ENCODE results near the gene STX4.

Gene STX4

GRCh38 chr16:31029272-31029671, 4.1 kb upstream of the STX4 start:
- H3K36me3 ChIP-seq (ENCODE audit: insufficient read depth, low read length): no peaks in the 10 kb centered on the region
- H3K4me3 ChIP-seq (ENCODE audit: low read depth in 1 of 2, low read length in 2 of 2): no peak overlapping the region
- H3K4me1 ChIP-seq (ENCODE audit: insufficient read depth, low read length): peaks cover 1% of the 10 kb centered on the region
- H3K27me3 ChIP-seq (ENCODE audit: control insufficient read depth in 1 of 2, insufficient read depth in 2 of 2, low read length in 2 of 2): no peaks in the 10 kb centered on the region
- H3K9ac ChIP-seq (ENCODE audit: low read length): no peak overlapping the region
- no peak overlapping the region for H3K27ac ChIP-seq (ENCODE audit: low read depth, low read length)
- no peaks in the 10 kb centered on the region for H3K9me3 ChIP-seq (ENCODE audit: low read length)

- Histone ChIP-seq H3K36me3 (ENCODE audit: insufficient read depth, low read length) (peaks cover 6% of the 10 kb centered on the region), H3K9ac (ENCODE audit: low read length) (no peak overlapping the region), H3K4me3 (ENCODE audit: low read depth in 1 of 2, low read length in 2 of 2) (no peak overlapping the region), H3K9me3 (ENCODE audit: low read length) (no peaks in the 10 kb centered on the region), H3K4me1 (ENCODE audit: insufficient read depth, low read length) (peaks cover 6% of the 10 kb centered on the region), H3K27me3 (ENCODE audit: control insufficient read depth in 1 of 2, insufficient read depth in 2 of 2, low read length in 2 of 2) (no peaks in the 10 kb centered on the region), H3K27ac (ENCODE audit: low read depth, low read length) (no peak overlapping the region)
Observed at GRCh38 chr16:31031276-31031675, 2.1 kb upstream of the STX4 start.

DNA sequence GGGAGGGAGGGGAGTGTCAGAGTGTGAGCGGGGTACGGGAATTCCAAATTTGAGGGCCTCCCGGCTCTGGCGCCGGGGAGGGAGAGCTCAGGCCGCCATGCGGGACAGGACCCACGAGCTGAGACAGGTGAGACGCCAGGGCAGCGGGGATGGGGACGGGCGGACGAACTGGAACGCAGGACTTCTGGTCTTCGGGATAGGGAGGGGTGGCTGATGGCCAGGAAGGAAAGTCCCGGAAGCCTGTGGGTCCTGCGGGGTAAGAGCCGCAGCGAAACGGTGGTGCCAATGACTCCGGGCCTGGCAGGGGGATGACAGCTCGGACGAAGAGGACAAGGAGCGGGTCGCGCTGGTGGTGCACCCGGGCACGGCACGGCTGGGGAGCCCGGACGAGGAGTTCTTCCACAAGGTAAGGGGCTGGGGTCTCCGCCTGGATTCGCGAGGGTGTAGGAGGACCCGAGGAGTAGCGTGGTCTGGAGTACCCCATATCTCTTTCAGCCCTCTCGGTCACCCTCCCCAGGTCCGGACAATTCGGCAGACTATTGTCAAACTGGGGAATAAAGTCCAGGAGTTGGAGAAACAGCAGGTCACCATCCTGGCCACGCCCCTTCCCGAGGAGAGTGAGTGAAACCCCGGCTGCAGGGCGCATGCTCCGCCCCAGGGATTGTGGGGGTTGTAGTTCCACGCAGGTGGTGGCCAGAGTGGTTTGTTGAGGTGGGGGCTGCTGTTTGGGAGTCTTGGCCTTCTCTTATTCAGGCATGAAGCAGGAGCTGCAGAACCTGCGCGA, 543 bp downstream of the STX4 start:
- Histone ChIP-seq H3K27me3 (ENCODE audit: control insufficient read depth in 1 of 2, insufficient read depth in 2 of 2, low read length in 2 of 2) (no peaks in the 10 kb centered on the region), H3K9me3 (ENCODE audit: low read length) (no peaks in the 10 kb centered on the region), H3K36me3 (ENCODE audit: insufficient read depth, low read length) (peaks cover 22% of the 10 kb centered on the region), H3K4me1 (ENCODE audit: insufficient read depth, low read length) (peaks cover 6% of the 10 kb centered on the region), H3K27ac (ENCODE audit: low read depth, low read length) (peak overlapping the region; percentile 92), H3K4me3 (ENCODE audit: low read depth in 1 of 2, low read length in 2 of 2) (peak overlapping the region; percentile 98 to 100), H3K9ac (ENCODE audit: low read length) (peak overlapping the region; percentile 94)

DNA sequence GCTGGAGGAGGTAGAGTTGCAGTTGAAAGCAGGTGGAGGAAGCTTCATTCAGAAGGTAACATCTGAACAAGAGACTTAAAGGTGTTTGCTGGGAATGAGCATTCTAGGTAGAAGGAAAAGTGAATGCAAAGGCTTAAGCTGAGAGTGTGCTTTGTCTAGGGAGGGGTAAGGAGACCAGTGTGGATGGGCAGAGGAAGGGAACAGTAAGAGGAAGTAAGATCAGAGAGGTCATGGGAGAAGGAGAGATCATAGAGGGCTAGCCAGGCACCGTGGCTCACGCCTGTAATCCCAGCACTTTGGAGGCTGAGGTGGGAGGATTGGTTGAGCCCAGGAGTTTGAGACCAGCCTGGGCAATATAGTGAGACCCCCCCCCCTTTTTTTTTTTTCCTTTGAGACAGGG, 3.3 kb downstream of the STX4 start:
- no peak overlapping the region for H3K27ac ChIP-seq (ENCODE audit: low read depth, low read length)
- H3K27me3 ChIP-seq (ENCODE audit: control insufficient read depth in 1 of 2, insufficient read depth in 2 of 2, low read length in 2 of 2): no peaks in the 10 kb centered on the region
- no peaks in the 10 kb centered on the region for H3K9me3 ChIP-seq (ENCODE audit: low read length)
- no peak overlapping the region for H3K9ac ChIP-seq (ENCODE audit: low read length)
- H3K36me3 ChIP-seq (ENCODE audit: insufficient read depth, low read length): peaks cover 35% of the 10 kb centered on the region
- H3K4me3 ChIP-seq (ENCODE audit: low read depth in 1 of 2, low read length in 2 of 2): no peak overlapping the region
- peaks cover 6% of the 10 kb centered on the region for H3K4me1 ChIP-seq (ENCODE audit: insufficient read depth, low read length)

DNA sequence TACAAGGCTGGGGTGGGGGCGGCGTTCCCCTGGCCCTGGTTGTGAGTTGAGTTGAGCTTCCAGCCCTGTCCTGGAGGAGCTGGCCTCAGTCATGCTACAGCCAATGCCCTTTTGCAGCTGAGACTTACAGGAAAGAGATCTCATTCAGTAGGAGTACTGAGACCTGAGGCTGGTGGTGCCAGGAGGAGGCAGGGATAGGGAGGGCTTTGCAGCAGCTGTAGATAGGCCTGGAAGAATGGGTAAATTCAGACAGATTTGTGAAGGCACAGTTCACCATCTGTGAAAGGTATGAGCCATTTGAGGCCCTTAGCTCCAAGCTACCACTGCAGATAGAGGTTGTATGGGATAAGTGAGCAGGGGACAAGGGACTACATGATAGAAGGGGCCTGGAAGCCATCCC, 5.6 kb downstream of the STX4 start:
- Histone ChIP-seq H3K27ac (ENCODE audit: low read depth, low read length) (no peak overlapping the region), H3K27me3 (ENCODE audit: control insufficient read depth in 1 of 2, insufficient read depth in 2 of 2, low read length in 2 of 2) (no peaks in the 10 kb centered on the region), H3K9ac (ENCODE audit: low read length) (no peak overlapping the region), H3K9me3 (ENCODE audit: low read length) (no peaks in the 10 kb centered on the region), H3K4me1 (ENCODE audit: insufficient read depth, low read length) (peaks cover 6% of the 10 kb centered on the region), H3K4me3 (ENCODE audit: low read depth in 1 of 2, low read length in 2 of 2) (no peak overlapping the region), H3K36me3 (ENCODE audit: insufficient read depth, low read length) (peaks cover 35% of the 10 kb centered on the region)

GRCh38 chr16:31042866-31043265, 9.5 kb downstream of the STX4 start:
- no peak overlapping the region for H3K9ac ChIP-seq (ENCODE audit: low read length)
- H3K27ac ChIP-seq (ENCODE audit: low read depth, low read length): no peak overlapping the region
- H3K27me3 ChIP-seq (ENCODE audit: control insufficient read depth in 1 of 2, insufficient read depth in 2 of 2, low read length in 2 of 2): no peaks in the 10 kb centered on the region
- H3K36me3 ChIP-seq (ENCODE audit: insufficient read depth, low read length): peaks cover 23% of the 10 kb centered on the region
- H3K9me3 ChIP-seq (ENCODE audit: low read length): no peaks in the 10 kb centered on the region
- H3K4me1 ChIP-seq (ENCODE audit: insufficient read depth, low read length): no peaks in the 10 kb centered on the region
- H3K4me3 ChIP-seq (ENCODE audit: low read depth in 1 of 2, low read length in 2 of 2): no peak overlapping the region

DNA sequence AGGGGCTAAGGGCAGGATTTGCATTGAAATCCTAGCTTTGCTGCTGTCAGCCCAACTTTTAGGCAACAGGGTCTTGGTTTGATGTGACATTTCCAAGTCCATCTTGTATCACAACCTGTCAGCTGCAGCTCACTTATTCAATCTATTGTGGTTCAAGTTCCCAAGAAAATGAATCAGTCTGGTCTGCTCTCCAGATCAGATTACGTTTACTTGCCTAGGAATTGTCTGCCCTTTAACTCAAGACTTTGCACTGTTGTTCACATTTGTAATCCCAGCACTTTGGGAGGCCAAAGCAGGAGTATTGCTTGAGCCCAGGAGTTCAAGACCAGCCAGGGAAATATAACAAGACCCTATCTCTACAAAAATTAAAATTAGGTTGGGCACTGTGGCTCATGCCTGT, 10.0 kb downstream of the STX4 start:
- H3K9ac ChIP-seq (ENCODE audit: low read length): no peak overlapping the region
- H3K4me1 ChIP-seq (ENCODE audit: insufficient read depth, low read length): no peaks in the 10 kb centered on the region
- H3K4me3 ChIP-seq (ENCODE audit: low read depth in 1 of 2, low read length in 2 of 2): no peak overlapping the region
- H3K27ac ChIP-seq (ENCODE audit: low read depth, low read length): no peak overlapping the region
- H3K36me3 ChIP-seq (ENCODE audit: insufficient read depth, low read length): peaks cover 18% of the 10 kb centered on the region
- H3K27me3 ChIP-seq (ENCODE audit: control insufficient read depth in 1 of 2, insufficient read depth in 2 of 2, low read length in 2 of 2): no peaks in the 10 kb centered on the region
- no peaks in the 10 kb centered on the region for H3K9me3 ChIP-seq (ENCODE audit: low read length)

GRCh38 chr16:31043898-31044481, 10.6 kb downstream of the STX4 start:
- Histone ChIP-seq H3K27me3 (ENCODE audit: control insufficient read depth in 1 of 2, insufficient read depth in 2 of 2, low read length in 2 of 2) (no peaks in the 10 kb centered on the region), H3K9ac (ENCODE audit: low read length) (no peak overlapping the region), H3K4me3 (ENCODE audit: low read depth in 1 of 2, low read length in 2 of 2) (no peak overlapping the region), H3K9me3 (ENCODE audit: low read length) (no peaks in the 10 kb centered on the region), H3K4me1 (ENCODE audit: insufficient read depth, low read length) (no peaks in the 10 kb centered on the region), H3K27ac (ENCODE audit: low read depth, low read length) (no peak overlapping the region), H3K36me3 (ENCODE audit: insufficient read depth, low read length) (peaks cover 12% of the 10 kb centered on the region)

GRCh38 chr16:31050280-31051030, 17.1 kb downstream of the STX4 start:
- H3K9ac ChIP-seq (ENCODE audit: low read length): no peak overlapping the region
- no peaks in the 10 kb centered on the region for H3K36me3 ChIP-seq (ENCODE audit: insufficient read depth, low read length)
- H3K4me3 ChIP-seq (ENCODE audit: low read depth in 1 of 2, low read length in 2 of 2): no peak overlapping the region
- no peak overlapping the region for H3K27ac ChIP-seq (ENCODE audit: low read depth, low read length)
- no peaks in the 10 kb centered on the region for H3K27me3 ChIP-seq (ENCODE audit: control insufficient read depth in 1 of 2, insufficient read depth in 2 of 2, low read length in 2 of 2)
- H3K4me1 ChIP-seq (ENCODE audit: insufficient read depth, low read length): no peaks in the 10 kb centered on the region
- no peaks in the 10 kb centered on the region for H3K9me3 ChIP-seq (ENCODE audit: low read length)

DNA sequence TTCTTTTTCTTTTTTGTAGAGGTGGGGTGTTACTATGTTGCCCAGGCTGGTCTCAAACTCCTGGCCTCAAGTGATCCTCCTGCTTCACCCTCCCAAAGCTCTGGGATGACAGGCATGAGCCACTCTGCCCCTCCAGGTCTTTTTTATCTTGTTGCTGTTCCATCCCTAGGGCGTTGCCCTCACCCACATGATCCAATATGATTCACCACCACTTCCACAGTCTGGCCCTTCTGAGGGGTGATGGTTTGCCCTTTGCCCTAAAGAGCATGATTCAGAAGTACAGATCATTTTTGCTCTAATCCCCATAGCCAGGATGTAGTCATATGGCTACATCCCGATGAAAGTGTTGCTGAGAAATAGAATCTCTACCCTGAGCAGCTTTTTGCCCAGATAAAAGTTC, 18.8 kb downstream of the STX4 start:
- H3K9ac ChIP-seq (ENCODE audit: low read length): no peak overlapping the region
- no peaks in the 10 kb centered on the region for H3K36me3 ChIP-seq (ENCODE audit: insufficient read depth, low read length)
- no peaks in the 10 kb centered on the region for H3K4me1 ChIP-seq (ENCODE audit: insufficient read depth, low read length)
- no peak overlapping the region for H3K27ac ChIP-seq (ENCODE audit: low read depth, low read length)
- H3K9me3 ChIP-seq (ENCODE audit: low read length): no peaks in the 10 kb centered on the region
- no peaks in the 10 kb centered on the region for H3K27me3 ChIP-seq (ENCODE audit: control insufficient read depth in 1 of 2, insufficient read depth in 2 of 2, low read length in 2 of 2)
- no peak overlapping the region for H3K4me3 ChIP-seq (ENCODE audit: low read depth in 1 of 2, low read length in 2 of 2)

DNA sequence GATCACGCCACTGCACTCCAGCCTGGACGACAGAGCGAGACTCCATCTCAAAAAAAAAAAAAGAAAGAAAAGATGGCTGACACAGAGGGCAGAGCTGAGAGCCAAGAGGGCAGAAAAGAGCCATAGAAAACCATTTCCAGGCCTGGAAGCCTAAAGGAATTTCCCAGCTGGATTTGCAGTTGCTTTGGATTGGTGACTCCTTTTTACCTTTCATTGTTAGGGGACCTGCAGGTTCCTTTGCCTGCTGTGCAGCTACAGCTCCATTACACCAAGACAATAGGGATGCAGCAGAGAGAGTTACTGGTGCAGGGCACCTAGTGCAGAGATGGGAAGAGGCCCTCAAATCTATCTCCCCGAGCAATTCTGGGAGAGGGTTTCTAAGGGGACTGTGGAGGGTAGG, 22.3 kb downstream of the STX4 start:
- no peak overlapping the region for H3K27ac ChIP-seq (ENCODE audit: low read depth, low read length)
- H3K27me3 ChIP-seq (ENCODE audit: control insufficient read depth in 1 of 2, insufficient read depth in 2 of 2, low read length in 2 of 2): no peaks in the 10 kb centered on the region
- no peak overlapping the region for H3K9ac ChIP-seq (ENCODE audit: low read length)
- no peaks in the 10 kb centered on the region for H3K36me3 ChIP-seq (ENCODE audit: insufficient read depth, low read length)
- H3K4me1 ChIP-seq (ENCODE audit: insufficient read depth, low read length): no peaks in the 10 kb centered on the region
- H3K4me3 ChIP-seq (ENCODE audit: low read depth in 1 of 2, low read length in 2 of 2): no peak overlapping the region
- no peaks in the 10 kb centered on the region for H3K9me3 ChIP-seq (ENCODE audit: low read length)

Measured in muscle layer of colon (tissue), 2 donors.